GM18873 (cell line): ENCODE data around the gene HINT3.
"Not testable (repeated sequence)": the region's sequence is repeated elsewhere in the genome, so short reads cannot be mapped to it uniquely, and the experiment has no call there.

Experiments used
- ATAC-seq: cut with Tn5 transposase; IDR thresholded peaks from one replicate; pipeline ENCODE4 v1.9.1; 2021; ENCODE audit warnings: mild to moderate bottlenecking, moderate library complexity, moderate number of reproducible peaks; ENCODE audit not compliant: unreplicated experiment, low FRiP score

Gene HINT3

GRCh38 chr6:125956506-125957390, at the start of gene HINT3:
TSS of gene HINT3 (plus strand) at chr6:125956770. CDS start at chr6:125956978, 208 bp downstream.
- ATAC-seq = peak; percentile 90

- peak; percentile 99 for ATAC-seq
Observed at GRCh38 chr6:125910527-125910926, 46.0 kb upstream of the HINT3 start.

- ATAC-seq = not testable (repeated sequence)
Observed at GRCh38 chr6:125911051-125911451, 45.5 kb upstream of the HINT3 start.

GRCh38 chr6:125912430-125912829, 44.1 kb upstream of the HINT3 start:
- not testable (repeated sequence) for ATAC-seq

- no peak for ATAC-seq
Observed at GRCh38 chr6:125913145-125913544, 43.4 kb upstream of the HINT3 start.

GRCh38 chr6:125913864-125914351, 42.7 kb upstream of the HINT3 start:
- ATAC-seq = no peak

GRCh38 chr6:125918230-125918629, 38.3 kb upstream of the HINT3 start:
- no peak for ATAC-seq

GRCh38 chr6:125918681-125919566, 37.6 kb upstream of the HINT3 start:
- peak; percentile 98 for ATAC-seq

- no peak for ATAC-seq
Observed at GRCh38 chr6:125919618-125920017, 37.0 kb upstream of the HINT3 start.

- ATAC-seq = no peak
Observed at GRCh38 chr6:125922322-125922860, 34.2 kb upstream of the HINT3 start.

- ATAC-seq = no peak
Observed at GRCh38 chr6:125923366-125923877, 33.1 kb upstream of the HINT3 start.

GRCh38 chr6:125924169-125924568, 32.4 kb upstream of the HINT3 start:
- ATAC-seq = no peak

GRCh38 chr6:125924697-125925358, 31.7 kb upstream of the HINT3 start:
- ATAC-seq = no peak

GRCh38 chr6:125926711-125927110, 29.9 kb upstream of the HINT3 start:
- no peak for ATAC-seq

GRCh38 chr6:125927761-125928160, 28.8 kb upstream of the HINT3 start:
- ATAC-seq = no peak

GRCh38 chr6:125930765-125931418, 25.7 kb upstream of the HINT3 start:
- no peak for ATAC-seq

GRCh38 chr6:125931733-125932450, 24.7 kb upstream of the HINT3 start:
- peak; percentile 86 for ATAC-seq

- ATAC-seq = no peak
Observed at GRCh38 chr6:125932451-125932795, 24.1 kb upstream of the HINT3 start.

- not testable (repeated sequence) for ATAC-seq
Observed at GRCh38 chr6:125935520-125935919, 21.1 kb upstream of the HINT3 start.
